Astrocyte (in vitro differentiated cells and primary cell): ENCODE data around the gene CCDC91. TPM values are rescaled to one million over a fixed set of nuclear protein-coding genes. Genes with fewer than 3 reads are reported as not detected.

Experiments used
- DNase-seq: peaks from one replicate; pipeline ENCODE4 v3.0.0-alpha.2; 2010; ENCODE audit warnings: low read depth
- FAIRE-seq: peaks from 2 replicates; lab custom pipeline; 2011; peaks lifted over from hg19 to GRCh38; lab: Jason Lieb, UNC
- H2AFZ ChIP-seq: 2 replicates; pipeline ENCODE4 v1.6.0; 2012; ENCODE audit warnings: low read depth, low read length, inconsistent platforms
- H3K27ac ChIP-seq: 2 replicates; pipeline ENCODE4 v1.5.1; 2011; ENCODE audit warnings: low read depth, low read length, inconsistent platforms
- H3K27me3 ChIP-seq: 2 replicates; pipeline ENCODE4 v1.6.0; 2011; ENCODE audit warnings: low read length, inconsistent platforms; ENCODE audit not compliant: insufficient read depth
- H3K36me3 ChIP-seq: 2 replicates; pipeline ENCODE4 v1.5.1; 2011; ENCODE audit warnings: low read length, inconsistent platforms; ENCODE audit not compliant: insufficient read depth
- H3K4me1 ChIP-seq: 2 replicates; pipeline ENCODE4 v1.5.1; 2011; ENCODE audit warnings: low read length, inconsistent platforms; ENCODE audit not compliant: insufficient read depth
- H3K4me2 ChIP-seq: 2 replicates; pipeline ENCODE4 v1.6.0; 2012; ENCODE audit warnings: low read length, inconsistent platforms
- H3K4me3 ChIP-seq: 2 replicates; pipeline ENCODE4 v1.5.1; 2011; ENCODE audit warnings: low read depth, mild to moderate bottlenecking, low read length, inconsistent platforms; ENCODE audit not compliant: insufficient read depth
- H3K79me2 ChIP-seq: 2 replicates; pipeline ENCODE4 v1.6.0; 2012; ENCODE audit warnings: mild to moderate bottlenecking, low read length, inconsistent platforms; ENCODE audit not compliant: insufficient read depth
- H3K9ac ChIP-seq: 2 replicates; pipeline ENCODE4 v1.6.0; 2012; ENCODE audit warnings: mild to moderate bottlenecking, low read length, inconsistent platforms
- H3K9me3 ChIP-seq: 2 replicates; pipeline ENCODE4 v1.5.1; 2012; ENCODE audit warnings: low read depth, mild to moderate bottlenecking, low read length, inconsistent platforms; ENCODE audit not compliant: insufficient read depth
- H4K20me1 ChIP-seq: 2 replicates; pipeline ENCODE4 v1.6.0; 2012; ENCODE audit warnings: low read length, inconsistent platforms; ENCODE audit not compliant: insufficient read depth
- H3K27ac Mint-ChIP-seq: one replicate; pipeline ENCODE4 v1.8.0; 2021; ENCODE audit warnings: mild to moderate bottlenecking, mixed read lengths; ENCODE audit not compliant: unreplicated experiment
- H3K27me3 Mint-ChIP-seq: one replicate; pipeline ENCODE4 v1.8.0; 2021; ENCODE audit warnings: low read depth, mixed read lengths; ENCODE audit not compliant: unreplicated experiment
- H3K36me3 Mint-ChIP-seq: one replicate; pipeline ENCODE4 v1.8.0; 2021; ENCODE audit warnings: low read depth, mixed read lengths; ENCODE audit not compliant: unreplicated experiment
- H3K4me1 Mint-ChIP-seq: one replicate; pipeline ENCODE4 v1.8.0; 2021; ENCODE audit warnings: low read depth, mixed read lengths; ENCODE audit not compliant: unreplicated experiment
- H3K4me3 Mint-ChIP-seq: one replicate; pipeline ENCODE4 v1.8.0; 2021; ENCODE audit warnings: mild to moderate bottlenecking, moderate library complexity, mixed read lengths; ENCODE audit not compliant: unreplicated experiment
- H3K9me3 Mint-ChIP-seq: one replicate; pipeline ENCODE4 v1.8.0; 2021; ENCODE audit warnings: mild to moderate bottlenecking, mixed read lengths; ENCODE audit not compliant: unreplicated experiment
- EZH2 ChIP-seq: IDR thresholded peaks from 2 replicates; pipeline ENCODE4 v1.6.1; 2012; ENCODE audit warnings: mild to moderate bottlenecking, low read length, inconsistent platforms; ENCODE audit not compliant: insufficient read depth
- total RNA-seq: library from RNA; stranded (reverse); gene quantifications from 2 replicates; pipeline ENCODE4 v1.2.1, GENCODE V29; 2021
- TF ChIP-seq, protein P1 (sequence below): IDR thresholded peaks from 2 replicates; pipeline ENCODE4 v1.5.1; 2011; ENCODE audit warnings: low read depth, mild to moderate bottlenecking, inconsistent platforms, low read length, moderate library complexity; ENCODE audit not compliant: insufficient read depth

Gene CCDC91
- total RNA-seq, 1 donor from 2014 or later = 19.3 TPM

GRCh38 chr12:28425526-28425925, 235.3 kb downstream of the CCDC91 start:
- H3K79me2 ChIP-seq = no peaks in the 10 kb centered on the region
- H3K27me3 Mint-ChIP-seq = no peaks in the 10 kb centered on the region
- H3K9me3 Mint-ChIP-seq = peaks cover 2% of the 10 kb centered on the region
- H3K4me1 Mint-ChIP-seq = peaks cover 8% of the 10 kb centered on the region
- H3K4me2 ChIP-seq = no peak overlapping the region
- no peaks in the 10 kb centered on the region for H3K36me3 ChIP-seq
- FAIRE-seq = no peak
- H2AFZ ChIP-seq = no peak overlapping the region
- H4K20me1 ChIP-seq = no peaks in the 10 kb centered on the region
- no peaks in the 10 kb centered on the region for H3K36me3 Mint-ChIP-seq
- H3K4me3 Mint-ChIP-seq = peak overlapping the region; percentile 31
- H3K4me1 ChIP-seq = no peaks in the 10 kb centered on the region
- no peak for TF ChIP-seq EZH2
- TF ChIP-seq, protein P1, sequence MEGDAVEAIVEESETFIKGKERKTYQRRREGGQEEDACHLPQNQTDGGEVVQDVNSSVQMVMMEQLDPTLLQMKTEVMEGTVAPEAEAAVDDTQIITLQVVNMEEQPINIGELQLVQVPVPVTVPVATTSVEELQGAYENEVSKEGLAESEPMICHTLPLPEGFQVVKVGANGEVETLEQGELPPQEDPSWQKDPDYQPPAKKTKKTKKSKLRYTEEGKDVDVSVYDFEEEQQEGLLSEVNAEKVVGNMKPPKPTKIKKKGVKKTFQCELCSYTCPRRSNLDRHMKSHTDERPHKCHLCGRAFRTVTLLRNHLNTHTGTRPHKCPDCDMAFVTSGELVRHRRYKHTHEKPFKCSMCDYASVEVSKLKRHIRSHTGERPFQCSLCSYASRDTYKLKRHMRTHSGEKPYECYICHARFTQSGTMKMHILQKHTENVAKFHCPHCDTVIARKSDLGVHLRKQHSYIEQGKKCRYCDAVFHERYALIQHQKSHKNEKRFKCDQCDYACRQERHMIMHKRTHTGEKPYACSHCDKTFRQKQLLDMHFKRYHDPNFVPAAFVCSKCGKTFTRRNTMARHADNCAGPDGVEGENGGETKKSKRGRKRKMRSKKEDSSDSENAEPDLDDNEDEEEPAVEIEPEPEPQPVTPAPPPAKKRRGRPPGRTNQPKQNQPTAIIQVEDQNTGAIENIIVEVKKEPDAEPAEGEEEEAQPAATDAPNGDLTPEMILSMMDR = no peak
- no peaks in the 10 kb centered on the region for H3K27me3 ChIP-seq
- H3K9ac ChIP-seq = no peak overlapping the region
- no peak overlapping the region for H3K27ac ChIP-seq
- H3K9me3 ChIP-seq = no peaks in the 10 kb centered on the region
- H3K4me3 ChIP-seq = no peak overlapping the region
- H3K27ac Mint-ChIP-seq = no peak overlapping the region
- DNase-seq = no peak

- no peak for TF ChIP-seq EZH2
- TF ChIP-seq, protein P1 = no peak
- Histone ChIP-seq H3K4me1 (no peaks in the 10 kb centered on the region), H3K79me2 (no peaks in the 10 kb centered on the region), H3K4me2 (no peak overlapping the region), H4K20me1 (no peaks in the 10 kb centered on the region), H3K27ac (no peak overlapping the region), H3K27me3 (no peaks in the 10 kb centered on the region), H3K9ac (no peak overlapping the region), H3K36me3 (no peaks in the 10 kb centered on the region), H3K4me3 (no peak overlapping the region), H3K9me3 (no peaks in the 10 kb centered on the region), H2AFZ (no peak overlapping the region)
- Mint-ChIP-seq H3K27me3 (no peaks in the 10 kb centered on the region), H3K4me1 (peaks cover 8% of the 10 kb centered on the region), H3K4me3 (no peak overlapping the region), H3K27ac (no peak overlapping the region), H3K9me3 (no peaks in the 10 kb centered on the region), H3K36me3 (no peaks in the 10 kb centered on the region)
- DNase-seq (no peak), FAIRE-seq (no peak)
Measured at GRCh38 chr12:28427046-28427445, 236.8 kb downstream of the CCDC91 start.

DNA sequence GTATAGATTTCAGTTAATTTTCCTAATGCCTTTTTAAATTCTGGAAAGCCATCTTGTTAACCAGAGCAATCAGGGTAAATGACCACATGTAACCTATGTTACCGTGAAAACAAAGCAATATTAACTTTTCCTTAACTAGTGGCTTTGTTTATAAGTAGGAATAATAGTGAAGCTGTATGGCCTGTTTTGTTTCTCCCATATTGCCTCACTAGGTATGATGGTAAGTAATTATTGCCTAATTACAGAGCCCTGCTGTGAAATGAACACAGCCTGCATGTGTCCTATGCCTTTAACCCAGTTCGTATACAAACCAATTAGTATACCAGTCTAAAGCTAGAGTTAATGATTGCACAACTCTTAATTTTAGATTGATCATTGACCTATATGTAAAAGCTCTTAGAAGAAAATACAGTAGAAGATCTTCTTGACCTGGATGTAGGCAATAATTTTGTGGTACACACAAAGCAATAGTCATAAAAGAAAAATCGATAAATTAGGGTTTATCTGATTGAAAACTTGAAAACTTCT, 249.9 kb downstream of the CCDC91 start:
- Mint-ChIP-seq H3K4me3 (no peak overlapping the region), H3K36me3 (no peaks in the 10 kb centered on the region), H3K9me3 (no peaks in the 10 kb centered on the region), H3K27ac (no peak overlapping the region), H3K27me3 (no peaks in the 10 kb centered on the region), H3K4me1 (no peaks in the 10 kb centered on the region)
- no peak overlapping the region for H2AFZ ChIP-seq
- FAIRE-seq (peak; percentile 20), DNase-seq (no peak)
- H3K27me3 ChIP-seq = no peaks in the 10 kb centered on the region
- no peaks in the 10 kb centered on the region for H3K9me3 ChIP-seq
- no peak overlapping the region for H3K9ac ChIP-seq
- H3K79me2 ChIP-seq = no peaks in the 10 kb centered on the region
- H3K27ac ChIP-seq = no peak overlapping the region
- H3K4me1 ChIP-seq = no peaks in the 10 kb centered on the region
- TF ChIP-seq, protein P1 = no peak
- no peak for TF ChIP-seq EZH2
- H3K4me2 ChIP-seq = no peak overlapping the region
- H3K36me3 ChIP-seq = no peaks in the 10 kb centered on the region
- H3K4me3 ChIP-seq = no peak overlapping the region
- H4K20me1 ChIP-seq = no peaks in the 10 kb centered on the region
